ENCODE measurements around the gene VPS26A.

Gene VPS26A

GRCh38 chr10:69176823-69177222, 52.8 kb downstream of the VPS26A start:
- TF ChIP-seq POLR2A (IDR thresholded peaks at IDR 0.05; ENCODE audit: low read length): no peak
- TF ChIP-seq GATA1 (IDR thresholded peaks at IDR 0.05; ENCODE audit: low read depth, low read length): no peak
- DNase-seq: no peak

DNA sequence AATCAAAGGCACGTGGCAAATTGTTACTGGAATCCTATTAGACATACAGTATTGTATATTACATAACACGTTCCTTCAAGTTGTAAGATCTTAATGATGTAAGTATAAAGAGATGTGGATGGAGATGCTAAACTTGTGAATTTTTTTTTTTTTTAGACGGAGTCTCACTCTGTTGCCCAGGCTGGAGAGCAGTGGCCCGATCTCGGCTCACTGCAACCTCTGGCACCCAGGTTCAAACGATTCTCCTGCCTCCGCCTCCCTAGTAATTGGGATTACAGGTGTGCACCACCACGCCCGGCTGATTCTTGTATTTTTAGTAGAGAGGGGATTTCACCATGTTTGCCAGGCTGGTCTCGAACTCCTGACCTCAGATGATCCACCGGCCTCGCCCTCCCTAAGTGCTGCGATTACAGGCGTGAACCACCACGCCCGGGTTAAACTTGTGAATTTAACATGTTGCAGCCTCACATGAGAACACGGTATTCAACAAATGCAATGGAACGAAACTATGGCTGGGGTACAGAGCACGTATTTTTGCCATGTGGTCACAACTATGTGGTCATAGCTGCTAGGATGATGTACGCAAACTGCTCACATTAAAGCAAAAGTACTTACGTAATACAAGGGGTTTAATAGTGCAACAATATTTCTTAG, 55.2 kb downstream of the VPS26A start:
- DNase-seq: peak in 1 of 2 experiments; percentile 90
- no peak for TF ChIP-seq GATA1 (IDR thresholded peaks at IDR 0.05; ENCODE audit: low read depth, low read length)
- TF ChIP-seq POLR2A (IDR thresholded peaks at IDR 0.05; ENCODE audit: low read length): no peak

- DNase-seq: peak; percentile 97 to 98
- no peak for TF ChIP-seq GATA1 (IDR thresholded peaks at IDR 0.05; ENCODE audit: low read depth, low read length)
- peak; percentile 88 for TF ChIP-seq POLR2A (IDR thresholded peaks at IDR 0.05; ENCODE audit: low read length)
Observed at GRCh38 chr10:69179743-69180524, 56.0 kb downstream of the VPS26A start, which contains the start of gene SUPV3L1. SUPV3L1 (plus strand) TSS chr10:69180234; CDS start chr10:69180292, 58 bp downstream.

GRCh38 chr10:69180525-69181204, 56.7 kb downstream of the VPS26A start:
- DNase-seq: peak; percentile 71 to 75
- TF ChIP-seq POLR2A (IDR thresholded peaks at IDR 0.05; ENCODE audit: low read length) (no peak), GATA1 (IDR thresholded peaks at IDR 0.05; ENCODE audit: low read depth, low read length) (no peak)

DNA sequence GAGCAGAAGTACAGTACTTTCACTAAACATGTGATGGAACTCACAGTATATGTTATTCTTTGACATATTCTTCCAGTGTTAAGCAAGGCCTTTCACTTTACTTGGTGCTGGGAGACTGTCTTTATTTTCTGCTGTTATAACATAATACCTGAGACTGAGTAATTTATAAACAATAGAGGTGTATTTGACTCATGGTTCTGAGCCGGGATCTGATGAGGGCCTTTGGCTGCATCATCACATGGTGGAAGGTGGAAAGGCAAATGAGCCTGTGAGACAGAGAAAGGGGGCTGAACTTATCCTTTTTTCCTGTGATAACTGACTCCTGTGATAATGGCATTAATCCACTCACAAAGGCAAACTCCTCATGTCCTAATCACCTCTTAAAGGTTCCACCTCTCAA, 57.5 kb downstream of the VPS26A start:
- TF ChIP-seq GATA1 (IDR thresholded peaks at IDR 0.05; ENCODE audit: low read depth, low read length) (no peak), POLR2A (IDR thresholded peaks at IDR 0.05; ENCODE audit: low read length) (no peak)
- DNase-seq: peak; percentile 17 to 29

DNA sequence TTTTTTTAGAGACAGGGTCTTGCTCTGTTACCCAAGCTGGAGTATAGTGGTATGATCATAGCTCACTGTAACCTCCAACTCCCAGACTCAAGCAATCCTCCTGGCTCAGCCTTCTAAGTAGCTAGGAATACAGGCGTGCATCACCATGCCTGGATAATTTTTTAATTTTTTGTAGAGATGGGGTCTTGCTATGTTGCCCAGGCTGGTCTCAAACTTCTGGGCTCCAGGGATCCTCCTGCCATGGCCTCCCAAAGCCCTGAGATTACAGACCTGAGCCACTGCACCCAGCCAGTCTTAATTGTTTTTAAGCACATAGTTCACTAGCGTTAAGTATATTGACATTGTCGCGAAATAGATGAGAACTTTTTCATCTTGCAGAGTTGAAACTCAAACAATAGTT, 58.0 kb downstream of the VPS26A start:
- DNase-seq: no peak
- TF ChIP-seq GATA1 (IDR thresholded peaks at IDR 0.05; ENCODE audit: low read depth, low read length) (no peak), POLR2A (IDR thresholded peaks at IDR 0.05; ENCODE audit: low read length) (no peak)

DNA sequence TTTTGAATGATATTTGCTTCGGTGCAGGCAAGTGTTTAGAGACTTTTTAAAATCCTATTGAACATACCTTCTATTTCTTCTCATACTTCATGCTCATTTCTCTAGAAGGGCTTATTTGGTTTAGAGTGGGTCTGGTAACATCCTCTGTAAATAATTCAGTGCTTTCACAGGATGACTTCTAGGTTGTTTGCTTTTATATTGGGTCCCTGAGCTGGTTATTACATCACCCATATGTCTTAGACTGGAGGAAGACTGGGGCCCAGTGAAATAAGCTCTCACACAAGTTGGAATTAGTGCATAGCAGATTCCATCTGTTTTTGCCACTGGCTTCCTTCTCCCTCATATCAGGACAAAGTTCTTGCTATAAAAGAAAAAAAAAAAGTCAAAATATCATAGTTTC, 62.5 kb downstream of the VPS26A start:
- DNase-seq: no peak
- TF ChIP-seq POLR2A (IDR thresholded peaks at IDR 0.05; ENCODE audit: low read length) (no peak), GATA1 (IDR thresholded peaks at IDR 0.05; ENCODE audit: low read depth, low read length) (no peak)

- TF ChIP-seq GATA1 (IDR thresholded peaks at IDR 0.05; ENCODE audit: low read depth, low read length) (no peak), POLR2A (IDR thresholded peaks at IDR 0.05; ENCODE audit: low read length) (no peak)
- DNase-seq: no peak
Observed at GRCh38 chr10:69201045-69201444, 77.1 kb downstream of the VPS26A start.

DNA sequence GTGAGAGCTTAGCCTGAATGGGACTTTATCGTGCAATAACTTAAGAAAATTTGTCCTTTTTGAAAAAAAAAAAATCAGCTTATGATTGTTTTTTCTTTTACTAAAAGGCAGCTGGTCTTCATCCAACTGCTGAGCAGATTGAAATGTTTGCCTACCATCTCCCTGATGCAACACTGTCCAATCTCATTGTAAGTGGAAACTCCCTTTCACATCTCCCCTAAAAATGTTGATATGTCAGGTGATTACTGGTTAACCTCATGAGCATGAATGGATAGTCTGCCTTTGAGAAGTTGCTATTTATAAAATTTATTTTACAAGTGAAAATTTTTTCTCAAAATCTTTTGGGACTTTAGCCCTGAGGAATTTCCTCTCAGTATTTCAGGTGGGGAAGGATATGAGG, 78.4 kb downstream of the VPS26A start:
- peak; percentile 8 to 71 for DNase-seq

GRCh38 chr10:69208761-69209160, 84.8 kb downstream of the VPS26A start:
- TF ChIP-seq GATA1 (IDR thresholded peaks at IDR 0.05; ENCODE audit: low read depth, low read length) (no peak), POLR2A (IDR thresholded peaks at IDR 0.05; ENCODE audit: low read length) (no peak)

More for the DNA sequence above, 78.4 kb downstream of the VPS26A start:
- no peak for TF ChIP-seq GATA1 (IDR thresholded peaks at IDR 0.05; ENCODE audit: low read depth, low read length)
- no peak for TF ChIP-seq POLR2A (IDR thresholded peaks at IDR 0.05; ENCODE audit: low read length)

DNA sequence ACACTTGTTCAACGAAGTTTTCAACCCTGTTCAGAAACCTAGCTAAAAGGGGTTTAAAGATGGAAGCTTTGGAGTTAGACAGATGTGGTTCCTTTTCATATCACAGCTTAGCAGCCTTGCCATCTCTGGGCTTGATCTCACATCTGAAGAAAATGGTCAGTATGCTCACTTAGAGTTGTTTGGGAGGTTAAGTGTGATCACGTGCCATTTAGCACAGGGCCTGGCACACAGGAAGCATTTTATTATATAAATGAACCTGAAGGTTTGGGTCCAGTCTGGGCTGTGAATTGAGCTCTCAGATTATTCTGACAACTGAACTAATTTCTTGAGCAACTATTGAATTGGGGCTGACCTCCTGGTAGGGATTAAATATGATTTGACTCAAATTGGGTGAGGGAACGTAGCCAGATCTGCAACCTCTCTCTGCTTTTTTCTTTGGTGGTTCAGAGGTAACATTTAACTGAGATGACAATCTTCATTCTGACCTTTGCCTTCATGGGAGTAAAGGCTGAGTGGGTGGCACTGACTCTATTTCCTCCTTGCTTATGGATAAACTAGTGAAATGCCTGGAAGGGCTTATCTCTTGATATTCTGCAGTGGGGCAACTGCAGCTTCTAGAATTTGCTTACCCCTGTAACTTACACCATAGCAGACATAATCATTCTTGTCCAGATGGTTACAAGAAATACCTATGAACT, 86.0 kb downstream of the VPS26A start:
- no peak for TF ChIP-seq GATA1 (IDR thresholded peaks at IDR 0.05; ENCODE audit: low read depth, low read length)
- TF ChIP-seq POLR2A (IDR thresholded peaks at IDR 0.05; ENCODE audit: low read length): no peak
- no peak for DNase-seq

More at GRCh38 chr10:69208761-69209160, 84.8 kb downstream of the VPS26A start:
- DNase-seq: no peak

DNA sequence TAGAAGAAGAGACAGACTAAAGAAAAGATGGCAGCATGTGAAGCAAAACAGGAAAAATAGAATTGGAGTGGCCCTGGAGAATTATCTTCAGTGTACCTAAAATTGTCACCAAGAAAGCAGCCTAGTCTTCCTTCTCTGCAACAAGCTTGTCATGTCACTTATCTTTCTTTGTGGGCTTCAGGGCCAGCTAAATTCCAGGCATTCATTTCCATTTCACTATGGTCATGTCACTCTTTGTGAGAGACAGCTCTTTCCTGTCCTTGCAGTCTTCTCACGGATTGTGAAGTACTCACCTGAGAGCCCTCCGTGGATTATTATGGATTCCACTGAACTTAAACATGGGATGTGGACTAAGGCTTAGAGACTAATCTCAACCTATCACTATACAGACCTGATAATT, 87.1 kb downstream of the VPS26A start:
- TF ChIP-seq POLR2A (IDR thresholded peaks at IDR 0.05; ENCODE audit: low read length) (no peak), GATA1 (IDR thresholded peaks at IDR 0.05; ENCODE audit: low read depth, low read length) (no peak)
- DNase-seq: no peak

DNA sequence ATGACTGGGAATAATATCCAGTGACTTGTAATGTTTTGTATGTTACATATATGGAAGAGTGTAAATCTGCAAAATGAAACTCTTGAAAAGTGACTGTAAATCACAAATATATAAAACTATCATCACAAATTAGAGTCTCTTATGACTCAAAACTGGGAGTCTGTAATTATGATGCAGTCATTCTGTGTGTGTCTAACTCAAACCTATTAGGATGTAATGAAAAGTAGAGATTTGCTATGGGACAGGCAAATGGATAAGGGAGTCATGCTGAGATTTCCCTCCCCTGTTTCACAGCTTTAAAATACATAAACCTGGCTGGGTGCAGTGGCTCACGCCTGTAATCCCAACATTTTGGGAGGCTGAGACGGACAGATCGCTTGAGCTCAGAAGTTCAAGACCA, 87.5 kb downstream of the VPS26A start:
- DNase-seq: no peak
- TF ChIP-seq POLR2A (IDR thresholded peaks at IDR 0.05; ENCODE audit: low read length) (no peak), GATA1 (IDR thresholded peaks at IDR 0.05; ENCODE audit: low read depth, low read length) (no peak)
